Measurements from ENCODE around the gene CAPN3.

- TF ChIP-seq CTCF (conservative IDR thresholded peaks at IDR 0.05) (no peak), ZFX (IDR thresholded peaks at IDR 0.05) (no peak)
Measured at GRCh38 chr15:42395838-42396237, 36.5 kb downstream of the CAPN3 start.

All from C4-2B (cell line).